Activated naive CD4-positive, alpha-beta T cell treated with anti-CD3 and anti-CD28 coated beads for 36 hours (primary cell): Measurements from ENCODE around the gene LKAAEAR1. TPM values are rescaled to one million over a fixed set of nuclear protein-coding genes. Genes with fewer than 3 reads are reported as not detected.

Experiments
- CTCF ChIA-PET: fragments of 350-600 bp; sonication (Branson Sonifier 250); formaldehyde crosslinking; loops from one replicate; lab custom pipeline; 2021; ENCODE audit warnings: antibody characterized with exemption; lab: Charles Lee
- DNase-seq: peaks from one replicate; pipeline ENCODE4 v3.0.0-alpha.2; 2020
- H3K27ac Mint-ChIP-seq: one replicate; pipeline ENCODE4 v1.8.0; 2021; ENCODE audit warnings: mild to moderate bottlenecking, mixed read lengths
- H3K27me3 Mint-ChIP-seq: one replicate; pipeline ENCODE4 v1.8.0; 2021; ENCODE audit warnings: low read depth, mixed read lengths
- H3K36me3 Mint-ChIP-seq: one replicate; pipeline ENCODE4 v1.8.0; 2021; ENCODE audit warnings: low read depth, mixed read lengths
- H3K4me1 Mint-ChIP-seq: one replicate; pipeline ENCODE4 v1.8.0; 2021; ENCODE audit warnings: low read depth, mixed read lengths
- H3K4me3 Mint-ChIP-seq: one replicate; pipeline ENCODE4 v1.8.0; 2021; ENCODE audit warnings: mild to moderate bottlenecking, moderate library complexity, mixed read lengths
- H3K9me3 Mint-ChIP-seq: one replicate; pipeline ENCODE4 v1.8.0; 2021; ENCODE audit warnings: mixed read lengths
- intact Hi-C: fragments of 100-400 bp; cut with micrococcal nuclease; formaldehyde crosslinking; loops from one replicate; pipeline ENCODE4 v1.15.1; 2023
- total RNA-seq, 2 experiments: library from RNA; stranded (reverse); gene quantifications; one replicate each; pipeline ENCODE4 v1.2.3, GENCODE V29; 2021

LKAAEAR1 gene
- total RNA-seq, 2 experiments from 2014 or later, result 0.33 to 0.62 TPM

DNA sequence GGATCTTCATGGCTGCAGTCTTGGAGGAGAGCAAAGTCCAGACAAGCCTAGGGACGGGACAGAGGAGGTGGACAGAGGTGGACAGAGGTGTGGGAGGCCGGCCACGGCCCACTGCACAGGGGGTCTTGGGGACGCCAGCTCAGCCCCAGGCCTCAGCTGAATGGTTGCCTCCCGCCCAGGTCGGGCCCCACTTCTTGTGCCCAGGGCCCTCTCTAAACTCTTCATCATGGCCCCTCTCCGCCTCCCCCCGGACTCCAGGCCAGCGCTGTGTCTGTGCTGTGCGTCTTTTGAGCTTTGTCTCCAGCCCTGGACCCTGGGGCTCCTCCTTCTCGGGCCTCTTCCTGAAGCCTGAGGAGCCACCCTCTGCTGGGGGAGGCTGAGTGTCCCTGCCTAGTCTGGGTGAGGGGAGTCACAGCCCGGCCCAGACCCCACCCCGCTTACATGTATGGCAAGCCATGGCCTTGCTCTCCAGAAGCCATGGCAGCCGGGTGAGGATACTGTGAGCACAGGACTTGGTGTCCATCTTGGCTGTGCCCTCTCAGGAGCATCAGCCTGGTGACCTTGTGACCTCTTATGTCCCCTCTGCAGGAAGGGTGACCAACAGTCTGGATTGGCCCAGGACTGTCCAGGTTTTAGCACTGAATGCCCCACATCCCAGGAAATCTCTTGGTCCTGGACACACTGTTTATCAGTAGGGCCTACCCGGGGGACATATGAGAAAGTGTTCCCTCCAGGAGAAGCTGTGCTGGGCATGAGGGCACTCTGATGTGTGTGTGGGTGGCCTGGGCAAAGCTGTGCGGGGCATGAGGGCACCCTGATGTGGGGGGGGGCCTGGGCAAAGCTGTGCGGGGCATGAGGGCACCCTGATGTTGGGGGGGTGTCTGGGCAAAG, 32.6 kb upstream of the LKAAEAR1 start:
- DNase-seq, result no peak
- H3K27ac Mint-ChIP-seq, result no peak overlapping the region
- no peaks in the 10 kb centered on the region for H3K27me3 Mint-ChIP-seq
- intact Hi-C loops, result no loop called here
- CTCF ChIA-PET, result no interaction called here
- no peaks in the 10 kb centered on the region for H3K36me3 Mint-ChIP-seq
- H3K4me3 Mint-ChIP-seq, result no peak overlapping the region
- no peaks in the 10 kb centered on the region for H3K9me3 Mint-ChIP-seq
- peaks cover 8% of the 10 kb centered on the region for H3K4me1 Mint-ChIP-seq

DNA sequence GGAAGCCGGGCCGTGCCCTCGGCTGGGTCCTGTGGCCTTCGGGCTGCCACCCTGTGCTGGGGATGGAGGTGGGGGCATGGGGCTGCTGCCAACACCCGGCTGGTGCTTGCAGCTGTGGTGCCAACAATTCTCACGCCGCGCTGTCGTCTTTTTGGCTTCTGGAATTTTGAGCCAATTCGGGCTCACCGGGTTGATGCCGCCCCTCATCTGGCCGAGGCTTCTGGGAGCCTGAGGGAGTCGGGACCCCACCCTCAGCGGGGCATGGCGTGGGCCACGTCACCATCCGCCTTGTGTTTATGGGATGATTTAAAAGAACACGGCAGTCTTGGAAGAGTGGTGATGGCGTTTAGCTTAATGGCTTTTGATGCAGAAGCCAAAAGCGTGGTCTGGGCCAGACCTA, 31.8 kb upstream of the LKAAEAR1 start:
- CTCF ChIA-PET, result no interaction called here
- H3K9me3 Mint-ChIP-seq, result no peaks in the 10 kb centered on the region
- DNase-seq, result no peak
- no peak overlapping the region for H3K4me3 Mint-ChIP-seq
- H3K4me1 Mint-ChIP-seq, result peaks cover 8% of the 10 kb centered on the region
- intact Hi-C loops, result no loop called here
- H3K27me3 Mint-ChIP-seq, result no peaks in the 10 kb centered on the region
- no peaks in the 10 kb centered on the region for H3K36me3 Mint-ChIP-seq
- no peak overlapping the region for H3K27ac Mint-ChIP-seq

DNA sequence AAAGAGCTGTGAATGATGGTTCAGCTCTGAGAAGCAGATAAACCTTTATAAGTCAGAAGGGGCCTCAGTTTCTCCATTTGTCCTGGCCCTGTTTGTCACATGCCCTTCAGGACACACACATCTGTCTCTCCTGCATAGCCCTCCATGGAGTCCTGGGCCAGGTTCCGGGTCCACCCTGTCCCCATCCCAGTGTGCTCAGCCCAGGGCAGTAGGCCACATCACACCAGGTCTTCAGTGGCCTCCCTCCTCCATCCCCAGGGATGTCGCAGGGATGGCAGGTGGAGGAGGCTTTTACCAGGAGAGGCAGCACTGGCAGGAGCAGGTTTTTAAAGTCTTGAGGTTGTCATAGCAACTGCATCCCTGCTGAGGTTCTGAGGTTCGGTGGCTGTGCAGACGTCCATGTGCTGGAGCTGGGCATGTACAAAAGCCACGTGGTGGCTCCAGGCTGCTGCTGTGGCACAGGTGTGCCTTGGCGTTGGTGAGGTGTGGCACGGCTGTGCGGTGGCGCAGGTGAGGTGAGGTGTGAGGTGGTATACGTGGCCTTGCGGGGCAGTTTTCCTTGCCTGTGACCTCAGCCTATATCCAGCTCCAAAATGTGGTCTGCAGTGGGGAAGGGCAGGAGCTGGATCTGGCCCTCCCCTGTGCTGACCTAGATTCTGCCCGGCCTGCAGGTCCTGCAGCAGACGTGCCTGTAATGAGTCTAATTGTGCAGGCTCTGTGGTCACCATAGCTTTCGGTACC, 31.1 kb upstream of the LKAAEAR1 start:
- no peaks in the 10 kb centered on the region for H3K9me3 Mint-ChIP-seq
- H3K4me1 Mint-ChIP-seq, result peaks cover 6% of the 10 kb centered on the region
- intact Hi-C loops, result no loop called here
- H3K27ac Mint-ChIP-seq, result no peak overlapping the region
- H3K36me3 Mint-ChIP-seq, result no peaks in the 10 kb centered on the region
- H3K27me3 Mint-ChIP-seq, result no peaks in the 10 kb centered on the region
- DNase-seq, result no peak
- CTCF ChIA-PET, result interaction anchor here (1.7 kb wide), 1 partner anchor 10 kb away, joined by 6 read pairs; no protein-coding TSS in a partner anchor
- H3K4me3 Mint-ChIP-seq, result no peak overlapping the region

DNA sequence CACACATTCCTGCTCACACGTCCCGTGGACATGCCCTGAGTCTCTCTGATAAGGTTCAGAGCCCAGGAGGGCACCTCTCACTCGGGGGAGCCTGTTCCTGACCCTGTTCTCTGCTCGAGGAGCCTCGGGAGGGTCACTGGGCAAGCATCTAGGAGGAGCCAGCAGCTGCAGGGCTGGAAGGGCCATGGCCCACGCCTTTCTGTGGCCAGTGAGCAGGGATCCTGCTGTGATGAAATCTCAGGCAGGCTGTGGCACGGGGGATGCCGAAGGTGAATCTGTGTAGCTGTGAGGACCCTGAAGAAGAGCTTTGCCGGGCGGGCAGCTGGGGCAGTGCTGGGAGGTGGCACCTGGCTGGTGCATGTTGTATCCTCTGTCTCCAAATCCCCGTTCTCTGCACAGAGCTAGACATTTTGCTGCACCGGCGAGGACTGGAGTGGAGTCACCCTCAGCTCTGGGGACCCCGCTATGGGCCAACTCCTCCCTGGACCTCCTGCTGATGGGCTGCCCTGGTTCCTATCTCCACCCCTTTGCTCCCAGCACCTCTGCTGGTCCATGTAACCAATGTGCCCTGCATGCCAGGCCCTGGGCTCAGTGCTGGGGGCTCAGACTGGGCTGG, 30.3 kb upstream of the LKAAEAR1 start:
- Mint-ChIP-seq H3K27ac (no peak overlapping the region), H3K4me1 (no peaks in the 10 kb centered on the region), H3K4me3 (no peak overlapping the region), H3K36me3 (no peaks in the 10 kb centered on the region), H3K27me3 (no peaks in the 10 kb centered on the region), H3K9me3 (no peaks in the 10 kb centered on the region)
- CTCF ChIA-PET, result interaction anchor here (1.7 kb wide), 1 partner anchor 11 kb away, joined by 6 read pairs; no protein-coding TSS in a partner anchor
- intact Hi-C loops, result no loop called here
- no peak for DNase-seq

DNA sequence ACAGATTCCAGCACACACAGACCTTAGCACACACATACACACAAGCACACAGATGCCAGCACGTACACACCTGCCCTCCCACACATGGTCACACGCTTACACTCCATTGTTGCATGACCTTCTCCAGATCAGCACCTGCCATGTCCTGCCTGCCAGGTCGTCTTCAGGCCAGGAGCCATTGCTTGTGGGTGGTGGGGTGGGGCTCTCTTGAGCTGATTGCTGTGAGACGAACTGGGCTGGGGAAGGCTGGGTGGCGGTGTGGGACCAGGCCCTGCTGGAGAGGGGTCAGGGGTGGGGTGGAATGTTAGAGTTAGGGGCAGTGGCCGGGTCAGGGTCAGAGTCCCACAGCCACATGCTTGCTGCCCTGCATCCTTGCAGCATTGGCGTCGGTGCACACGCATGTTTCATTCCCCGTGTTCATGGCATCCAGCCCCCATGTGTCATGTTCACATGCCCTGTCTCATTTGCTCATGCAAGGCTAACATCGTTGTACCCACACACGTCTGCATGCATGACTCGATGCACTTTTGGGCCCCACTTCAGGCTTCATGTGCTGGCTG, 29.7 kb upstream of the LKAAEAR1 start:
- Mint-ChIP-seq H3K27ac (no peak overlapping the region), H3K9me3 (no peaks in the 10 kb centered on the region), H3K36me3 (no peaks in the 10 kb centered on the region), H3K27me3 (no peaks in the 10 kb centered on the region), H3K4me3 (no peak overlapping the region), H3K4me1 (no peaks in the 10 kb centered on the region)
- intact Hi-C loops, result no loop called here
- CTCF ChIA-PET, result interaction anchor here (1.1 to 1.7 kb wide), 2 partner anchors 11 to 30 kb away, joined by 3 to 6 read pairs; no protein-coding TSS in a partner anchor
- no peak for DNase-seq

DNA sequence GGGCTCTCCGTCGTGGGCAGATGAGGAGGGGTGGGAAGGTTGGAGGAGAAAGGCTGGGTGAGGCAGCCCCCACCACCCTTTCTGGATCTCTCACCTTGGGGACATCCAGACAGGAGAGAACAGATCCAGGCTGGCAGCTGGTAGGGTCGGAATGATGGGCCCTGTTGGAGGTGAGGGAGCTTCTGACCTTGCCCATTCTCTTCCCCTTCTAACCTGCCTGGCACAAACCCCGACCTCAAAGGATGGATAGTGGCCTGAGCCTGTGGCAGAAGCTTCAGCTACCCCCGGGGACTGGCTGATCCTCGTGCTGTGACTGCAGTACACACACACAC, 29.2 kb upstream of the LKAAEAR1 start:
- intact Hi-C loops, result no loop called here
- H3K36me3 Mint-ChIP-seq, result no peaks in the 10 kb centered on the region
- H3K4me1 Mint-ChIP-seq, result no peaks in the 10 kb centered on the region
- H3K4me3 Mint-ChIP-seq, result no peak overlapping the region
- DNase-seq, result no peak
- H3K9me3 Mint-ChIP-seq, result no peaks in the 10 kb centered on the region
- H3K27me3 Mint-ChIP-seq, result no peaks in the 10 kb centered on the region
- no peak overlapping the region for H3K27ac Mint-ChIP-seq
- CTCF ChIA-PET, result interaction anchor here (1.1 to 1.8 kb wide), 2 partner anchors 30 to 31 kb away, joined by 3 to 4 read pairs; no protein-coding TSS in a partner anchor

GRCh38 chr20:64112691-64113443, 28.7 kb upstream of the LKAAEAR1 start:
- CTCF ChIA-PET, result interaction anchor here (1.1 to 1.8 kb wide), 2 partner anchors 29 to 31 kb away, joined by 3 to 4 read pairs; no protein-coding TSS in a partner anchor
- intact Hi-C loops, result no loop called here
- H3K27me3 Mint-ChIP-seq, result no peaks in the 10 kb centered on the region

DNA sequence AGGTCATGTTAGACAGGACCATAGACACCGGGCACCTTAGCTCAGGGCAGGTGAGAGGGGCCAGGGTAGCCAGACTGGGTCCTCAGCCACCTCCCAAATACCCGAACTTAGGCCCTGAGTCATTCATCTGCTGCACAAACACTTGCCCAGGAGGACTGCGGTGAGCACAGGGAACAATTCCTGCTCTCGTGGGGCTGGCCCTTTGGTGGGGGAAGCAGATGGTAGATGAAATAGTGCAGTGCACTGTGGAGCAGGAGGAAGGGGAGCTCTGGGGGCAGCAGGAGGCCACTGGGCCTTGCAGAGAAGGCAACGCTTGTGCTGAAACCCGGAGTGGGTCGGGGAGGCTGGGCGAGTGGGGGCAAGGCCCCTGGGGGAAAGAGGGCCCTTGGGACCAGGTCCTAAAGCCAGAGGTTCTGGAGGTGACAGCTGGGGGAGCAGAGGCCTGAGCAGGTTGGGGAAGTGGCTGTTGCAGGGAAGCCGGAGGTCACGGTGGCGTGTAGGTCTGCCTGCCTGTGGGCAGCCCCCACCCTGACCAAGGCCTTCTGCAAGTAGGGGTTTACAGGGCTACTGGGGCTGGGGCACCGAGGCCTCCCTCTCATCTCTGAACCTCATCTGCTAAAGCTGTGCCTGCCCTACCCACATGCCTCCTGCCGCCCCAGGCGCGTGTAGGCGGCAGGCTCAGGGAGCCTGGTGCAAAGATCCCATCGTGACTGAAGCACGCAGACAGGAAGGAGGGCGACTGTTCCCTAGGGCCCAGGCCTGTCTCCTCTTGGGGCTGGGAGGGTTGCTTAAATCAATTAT, 27.8 kb upstream of the LKAAEAR1 start:
- intact Hi-C loops, result no loop called here
- H3K9me3 Mint-ChIP-seq, result no peaks in the 10 kb centered on the region
- H3K4me1 Mint-ChIP-seq, result no peaks in the 10 kb centered on the region
- no peaks in the 10 kb centered on the region for H3K36me3 Mint-ChIP-seq
- no peaks in the 10 kb centered on the region for H3K27me3 Mint-ChIP-seq
- CTCF ChIA-PET, result interaction anchor here (1.6 to 1.8 kb wide), 3 partner anchors 8 to 30 kb away, joined by 3 to 8 read pairs (median 4); partner anchors contain the start of gene LKAAEAR1
- DNase-seq, result no peak
- H3K27ac Mint-ChIP-seq, result no peak overlapping the region
- no peak overlapping the region for H3K4me3 Mint-ChIP-seq

More at GRCh38 chr20:64112691-64113443, 28.7 kb upstream of the LKAAEAR1 start:
- Mint-ChIP-seq H3K27ac (no peak overlapping the region), H3K9me3 (no peaks in the 10 kb centered on the region), H3K4me1 (no peaks in the 10 kb centered on the region), H3K4me3 (no peak overlapping the region), H3K36me3 (no peaks in the 10 kb centered on the region)
- no peak for DNase-seq

GRCh38 chr20:64110411-64111068, 26.3 kb upstream of the LKAAEAR1 start:
- no peaks in the 10 kb centered on the region for H3K36me3 Mint-ChIP-seq
- no peaks in the 10 kb centered on the region for H3K9me3 Mint-ChIP-seq
- no peak overlapping the region for H3K4me3 Mint-ChIP-seq
- intact Hi-C loops, result no loop called here
- no peak for DNase-seq
- CTCF ChIA-PET, result interaction anchor here (1.6 kb wide), 2 partner anchors 10 to 27 kb away, joined by 3 to 8 read pairs; partner anchors contain the start of gene LKAAEAR1
- no peak overlapping the region for H3K27ac Mint-ChIP-seq
- no peaks in the 10 kb centered on the region for H3K27me3 Mint-ChIP-seq
- H3K4me1 Mint-ChIP-seq, result no peaks in the 10 kb centered on the region

DNA sequence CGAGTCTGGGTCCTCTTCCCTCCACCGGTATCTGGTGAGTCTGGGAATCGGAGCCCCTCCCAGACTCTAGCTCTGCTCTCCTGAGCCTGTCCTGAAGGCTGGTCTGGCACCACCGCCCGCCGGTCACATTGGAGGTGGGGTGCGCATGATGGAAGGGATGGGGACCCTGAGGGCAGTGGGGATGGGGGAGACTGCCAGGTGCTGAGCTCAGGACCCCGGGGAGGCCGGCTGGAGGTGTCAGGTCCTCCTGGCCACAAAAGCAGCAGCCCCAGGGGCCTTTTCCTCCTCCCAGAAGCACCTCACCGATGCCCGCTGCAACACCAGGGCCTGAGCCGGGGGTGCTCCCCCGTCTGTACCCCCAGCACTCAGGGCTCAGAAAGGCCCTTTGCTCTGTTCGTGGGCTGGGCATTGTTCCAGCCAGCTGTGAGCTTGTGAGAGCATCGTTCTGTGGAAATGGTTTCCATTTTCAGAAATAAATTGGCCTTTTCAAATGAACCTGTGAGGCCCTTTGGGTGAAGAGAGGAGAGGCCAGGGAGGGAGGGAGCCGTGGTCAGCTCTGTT, 25.7 kb upstream of the LKAAEAR1 start:
- Mint-ChIP-seq H3K27ac (no peak overlapping the region), H3K4me3 (no peak overlapping the region), H3K9me3 (no peaks in the 10 kb centered on the region), H3K4me1 (no peaks in the 10 kb centered on the region), H3K27me3 (no peaks in the 10 kb centered on the region), H3K36me3 (no peaks in the 10 kb centered on the region)
- no peak for DNase-seq
- CTCF ChIA-PET, result no interaction called here
- intact Hi-C loops, result no loop called here
